ENCODE results near the gene SYNRG.
"Not testable (repeated sequence)": the region's sequence is repeated elsewhere in the genome, so short reads cannot be mapped to it uniquely, and the experiment has no call there.

The SYNRG gene

GRCh38 chr17:37545486-37545885 lies 63.7 kb downstream of the SYNRG start:
- DNase-seq (ENCODE audit: low read depth in 1 of 2, low spot score in 1 of 2) = no peak

- DNase-seq (ENCODE audit: low read depth in 1 of 2, low spot score in 1 of 2) = no peak
These were observed 65.6 kb downstream of the SYNRG start for GRCh38 chr17:37543637-37544052.

GRCh38 chr17:37541880-37542660 lies 67.1 kb downstream of the SYNRG start:
- DNase-seq (ENCODE audit: low read depth in 1 of 2, low spot score in 1 of 2) = no peak

GRCh38 chr17:37538981-37539659 lies 70.1 kb downstream of the SYNRG start:
- DNase-seq (ENCODE audit: low read depth in 1 of 2, low spot score in 1 of 2) = no peak

- no peak for DNase-seq (ENCODE audit: low read depth in 1 of 2, low spot score in 1 of 2)
These were observed 73.3 kb downstream of the SYNRG start for GRCh38 chr17:37535906-37536305.

GRCh38 chr17:37532756-37533155 lies 76.5 kb downstream of the SYNRG start:
- no peak for DNase-seq (ENCODE audit: low read depth in 1 of 2, low spot score in 1 of 2)

- no peak for DNase-seq (ENCODE audit: low read depth in 1 of 2, low spot score in 1 of 2)
These were observed 78.8 kb downstream of the SYNRG start for GRCh38 chr17:37530420-37530819.

GRCh38 chr17:37527249-37527851 lies 81.9 kb downstream of the SYNRG start:
- DNase-seq (ENCODE audit: low read depth in 1 of 2, low spot score in 1 of 2) = no peak

- DNase-seq (ENCODE audit: low read depth in 1 of 2, low spot score in 1 of 2) = no peak
These were observed 85.5 kb downstream of the SYNRG start for GRCh38 chr17:37523715-37524219.

GRCh38 chr17:37521821-37522220 lies 87.4 kb downstream of the SYNRG start:
- no peak for DNase-seq (ENCODE audit: low read depth in 1 of 2, low spot score in 1 of 2)

GRCh38 chr17:37520174-37520573 lies 89.0 kb downstream of the SYNRG start:
- DNase-seq (ENCODE audit: low read depth in 1 of 2, low spot score in 1 of 2) = no peak

GRCh38 chr17:37519251-37519985 lies 89.8 kb downstream of the SYNRG start:
- no peak for DNase-seq (ENCODE audit: low read depth in 1 of 2, low spot score in 1 of 2)

GRCh38 chr17:37518826-37519225 lies 90.4 kb downstream of the SYNRG start:
- no peak for DNase-seq (ENCODE audit: low read depth in 1 of 2, low spot score in 1 of 2)

- no peak for DNase-seq (ENCODE audit: low read depth in 1 of 2, low spot score in 1 of 2)
These were observed 91.3 kb downstream of the SYNRG start for GRCh38 chr17:37517881-37518280.

- no peak for DNase-seq (ENCODE audit: low read depth in 1 of 2, low spot score in 1 of 2)
These were observed 93.1 kb downstream of the SYNRG start for GRCh38 chr17:37516127-37516571.

- no peak for DNase-seq (ENCODE audit: low read depth in 1 of 2, low spot score in 1 of 2)
These were observed 95.5 kb downstream of the SYNRG start for GRCh38 chr17:37513711-37514110.

- DNase-seq (ENCODE audit: low read depth in 1 of 2, low spot score in 1 of 2) = no peak
These were observed 96.7 kb downstream of the SYNRG start for GRCh38 chr17:37512442-37513068.

GRCh38 chr17:37511642-37512041 lies 97.6 kb downstream of the SYNRG start:
- not testable (repeated sequence) for DNase-seq (ENCODE audit: low read depth in 1 of 2, low spot score in 1 of 2)

GRCh38 chr17:37510056-37510455 lies 99.2 kb downstream of the SYNRG start:
- no peak for DNase-seq (ENCODE audit: low read depth in 1 of 2, low spot score in 1 of 2)

- no peak for DNase-seq (ENCODE audit: low read depth in 1 of 2, low spot score in 1 of 2)
These were observed 102.1 kb downstream of the SYNRG start for GRCh38 chr17:37507111-37507510.

GRCh38 chr17:37506678-37507077 lies 102.5 kb downstream of the SYNRG start:
- no peak for DNase-seq (ENCODE audit: low read depth in 1 of 2, low spot score in 1 of 2)
